Measurements from ENCODE around the gene UFL1.

DNA sequence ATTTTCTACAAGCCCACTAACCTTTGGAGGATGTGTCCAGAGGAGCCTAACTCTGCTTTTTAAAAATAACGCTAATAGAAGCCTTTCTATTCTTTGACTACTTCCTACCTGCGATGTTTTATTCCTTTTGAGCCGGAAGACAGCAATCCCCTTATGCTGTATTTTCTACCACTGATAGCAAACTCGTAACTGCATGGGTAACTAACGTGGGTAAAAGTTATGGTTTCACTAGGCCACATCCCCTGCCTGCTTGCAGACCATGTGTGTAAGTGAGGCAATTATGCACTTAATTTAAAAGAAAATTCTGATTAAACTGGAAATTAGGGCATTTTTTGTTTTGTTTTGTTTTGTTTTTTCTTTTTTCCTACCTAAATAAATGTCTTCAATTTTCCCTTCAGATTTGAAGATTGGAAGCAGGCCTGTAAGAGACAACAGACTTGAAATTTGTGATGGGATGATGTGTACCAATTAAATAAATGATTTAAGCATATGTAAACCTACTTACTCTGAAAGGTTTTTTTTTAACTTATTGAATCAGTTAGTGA is 931 bp downstream of the UFL1 start:
- no peak for TF ChIP-seq POLR2A (IDR thresholded peaks at IDR 0.05)
- TF ChIP-seq, protein P1, sequence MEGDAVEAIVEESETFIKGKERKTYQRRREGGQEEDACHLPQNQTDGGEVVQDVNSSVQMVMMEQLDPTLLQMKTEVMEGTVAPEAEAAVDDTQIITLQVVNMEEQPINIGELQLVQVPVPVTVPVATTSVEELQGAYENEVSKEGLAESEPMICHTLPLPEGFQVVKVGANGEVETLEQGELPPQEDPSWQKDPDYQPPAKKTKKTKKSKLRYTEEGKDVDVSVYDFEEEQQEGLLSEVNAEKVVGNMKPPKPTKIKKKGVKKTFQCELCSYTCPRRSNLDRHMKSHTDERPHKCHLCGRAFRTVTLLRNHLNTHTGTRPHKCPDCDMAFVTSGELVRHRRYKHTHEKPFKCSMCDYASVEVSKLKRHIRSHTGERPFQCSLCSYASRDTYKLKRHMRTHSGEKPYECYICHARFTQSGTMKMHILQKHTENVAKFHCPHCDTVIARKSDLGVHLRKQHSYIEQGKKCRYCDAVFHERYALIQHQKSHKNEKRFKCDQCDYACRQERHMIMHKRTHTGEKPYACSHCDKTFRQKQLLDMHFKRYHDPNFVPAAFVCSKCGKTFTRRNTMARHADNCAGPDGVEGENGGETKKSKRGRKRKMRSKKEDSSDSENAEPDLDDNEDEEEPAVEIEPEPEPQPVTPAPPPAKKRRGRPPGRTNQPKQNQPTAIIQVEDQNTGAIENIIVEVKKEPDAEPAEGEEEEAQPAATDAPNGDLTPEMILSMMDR (IDR thresholded peaks at IDR 0.05): no peak

All from right lobe of liver (tissue), 4 donors.